ENCODE data around the gene SERPIND1.

DNA sequence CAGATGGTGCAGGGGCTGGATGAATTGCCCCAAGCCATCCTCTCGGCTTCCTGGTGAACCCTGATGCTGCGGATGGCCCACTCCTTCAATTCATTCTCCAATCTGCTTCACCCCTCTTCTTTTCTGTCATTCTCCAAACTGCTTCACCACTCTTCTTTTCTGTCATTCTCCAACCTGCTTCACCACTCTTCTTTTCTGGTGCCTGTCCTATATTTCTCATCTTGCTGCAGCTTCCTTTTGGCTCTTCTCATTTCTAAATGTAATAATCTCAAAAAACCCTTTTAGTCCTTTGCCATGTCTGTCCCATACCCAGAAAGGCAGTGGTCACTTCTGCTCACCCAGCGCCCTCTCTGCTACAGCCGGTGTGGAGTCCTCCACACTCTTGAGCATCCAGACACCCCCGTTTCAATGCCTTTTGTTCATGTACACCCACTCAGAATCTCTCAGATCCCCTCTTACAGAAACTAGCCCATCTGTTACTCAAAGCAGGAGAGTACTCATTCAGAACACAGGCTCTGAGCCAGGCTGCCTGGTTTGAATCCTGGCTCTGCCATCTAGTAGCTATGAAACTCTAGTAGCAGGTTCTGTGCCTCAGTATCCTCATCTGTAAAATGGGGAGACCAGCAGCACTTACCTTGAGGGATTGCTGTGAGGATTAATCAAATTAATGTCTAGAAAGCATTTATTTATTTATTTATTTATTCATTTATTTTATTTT, 14.9 kb downstream of the SERPIND1 start:
- TF ChIP-seq, protein P1, sequence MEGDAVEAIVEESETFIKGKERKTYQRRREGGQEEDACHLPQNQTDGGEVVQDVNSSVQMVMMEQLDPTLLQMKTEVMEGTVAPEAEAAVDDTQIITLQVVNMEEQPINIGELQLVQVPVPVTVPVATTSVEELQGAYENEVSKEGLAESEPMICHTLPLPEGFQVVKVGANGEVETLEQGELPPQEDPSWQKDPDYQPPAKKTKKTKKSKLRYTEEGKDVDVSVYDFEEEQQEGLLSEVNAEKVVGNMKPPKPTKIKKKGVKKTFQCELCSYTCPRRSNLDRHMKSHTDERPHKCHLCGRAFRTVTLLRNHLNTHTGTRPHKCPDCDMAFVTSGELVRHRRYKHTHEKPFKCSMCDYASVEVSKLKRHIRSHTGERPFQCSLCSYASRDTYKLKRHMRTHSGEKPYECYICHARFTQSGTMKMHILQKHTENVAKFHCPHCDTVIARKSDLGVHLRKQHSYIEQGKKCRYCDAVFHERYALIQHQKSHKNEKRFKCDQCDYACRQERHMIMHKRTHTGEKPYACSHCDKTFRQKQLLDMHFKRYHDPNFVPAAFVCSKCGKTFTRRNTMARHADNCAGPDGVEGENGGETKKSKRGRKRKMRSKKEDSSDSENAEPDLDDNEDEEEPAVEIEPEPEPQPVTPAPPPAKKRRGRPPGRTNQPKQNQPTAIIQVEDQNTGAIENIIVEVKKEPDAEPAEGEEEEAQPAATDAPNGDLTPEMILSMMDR (IDR thresholded peaks at IDR 0.05; ENCODE audit: low read depth, low read length, poor library complexity, severe bottlenecking), result no peak
- TF ChIP-seq EZH2phosphoT487 (IDR thresholded peaks at IDR 0.05; ENCODE audit: borderline replicate concordance, low read length), result no peak

Data from DOHH2 (cell line).